ENCODE measurements around the gene FGF23.

The FGF23 gene

DNA sequence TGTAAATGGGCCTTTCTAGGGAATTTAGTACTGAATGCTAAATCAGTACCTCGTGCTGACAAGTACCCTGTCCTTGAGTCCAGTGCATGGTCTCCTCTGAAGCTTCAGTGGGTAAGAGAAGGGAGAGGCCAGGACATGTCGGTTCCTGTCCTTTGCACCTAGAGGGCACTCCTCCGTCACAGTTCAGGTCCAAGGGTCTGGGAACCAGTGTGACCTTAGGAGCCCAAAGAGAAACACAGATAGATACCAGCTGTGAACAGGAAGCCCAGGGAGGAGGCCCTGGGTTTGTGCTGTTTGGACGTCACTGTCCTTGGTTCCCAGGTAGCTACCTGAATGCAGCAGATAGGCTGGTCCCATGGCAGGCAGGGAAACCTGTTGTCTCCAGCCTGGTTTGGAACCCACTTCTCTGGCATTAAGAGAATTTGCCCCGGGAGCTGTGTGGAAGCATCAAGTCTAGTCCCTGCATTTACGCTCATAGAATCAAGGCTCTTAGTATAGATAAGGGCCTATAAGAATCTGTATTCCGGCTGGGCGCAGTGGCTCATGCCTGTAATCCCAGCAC is 3.9 kb upstream of the FGF23 start:
- no peak for DNase-seq (ENCODE audit: low read depth)

DNA sequence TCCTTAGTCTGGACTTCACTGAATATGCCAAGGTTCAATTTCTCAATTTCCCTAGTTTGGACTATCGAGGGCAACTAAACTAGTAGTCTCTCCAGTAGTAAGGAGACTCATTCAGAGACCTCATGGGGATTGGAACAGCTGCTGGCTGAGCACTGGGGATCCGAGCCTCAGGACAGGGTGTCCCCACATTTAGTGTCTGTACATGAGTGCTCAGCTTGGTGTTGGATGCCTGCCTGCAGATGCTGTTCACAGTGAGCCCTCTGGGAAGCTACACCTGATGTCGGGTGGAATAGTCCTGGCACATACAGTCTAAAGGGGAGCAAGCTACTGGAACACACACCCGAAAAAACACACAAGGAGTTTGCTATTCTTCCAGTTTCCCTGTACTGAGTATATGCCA is 820 bp upstream of the FGF23 start:
- DNase-seq (ENCODE audit: low read depth), result no peak

DNA sequence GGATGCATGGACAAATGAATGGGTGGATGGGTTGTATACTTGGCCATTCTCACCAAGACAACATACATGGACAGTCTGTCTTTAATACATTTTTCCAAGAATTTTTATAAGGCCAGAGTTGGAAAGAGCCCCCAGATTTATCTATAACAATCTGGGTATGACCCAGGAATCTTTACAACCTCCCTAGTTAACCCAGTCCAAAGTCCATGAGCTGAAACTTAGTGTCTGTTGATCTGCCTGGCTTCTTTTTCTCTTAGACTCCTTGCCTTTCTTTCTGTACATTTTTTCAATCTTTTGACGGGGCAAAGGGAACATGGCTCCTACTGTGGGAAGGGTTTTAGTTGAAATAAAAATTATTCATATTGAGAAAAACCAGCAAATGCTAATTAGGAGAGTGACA is 740 bp downstream of the FGF23 start:
- DNase-seq (ENCODE audit: low read depth), result no peak

DNA sequence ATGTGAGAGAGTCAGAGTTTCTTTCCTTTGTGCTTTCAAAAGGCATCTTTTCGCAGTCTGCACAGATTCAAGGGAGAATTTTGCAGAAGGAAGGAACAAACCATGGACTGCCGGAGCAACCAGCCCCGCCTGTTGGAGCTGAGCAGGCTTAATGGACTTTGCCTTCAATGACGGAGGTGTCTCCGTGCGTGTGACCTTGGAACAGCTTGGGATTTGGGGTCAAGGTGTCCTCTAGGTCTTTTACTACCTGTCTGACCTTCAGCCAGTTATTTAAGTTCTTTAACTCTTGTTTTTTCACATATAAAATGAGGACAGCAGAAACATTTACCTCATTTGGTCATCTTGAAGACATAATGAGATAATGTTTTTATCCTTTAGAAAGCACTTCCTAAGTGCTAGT is 4.1 kb downstream of the FGF23 start:
- no peak for DNase-seq (ENCODE audit: low read depth)

DNA sequence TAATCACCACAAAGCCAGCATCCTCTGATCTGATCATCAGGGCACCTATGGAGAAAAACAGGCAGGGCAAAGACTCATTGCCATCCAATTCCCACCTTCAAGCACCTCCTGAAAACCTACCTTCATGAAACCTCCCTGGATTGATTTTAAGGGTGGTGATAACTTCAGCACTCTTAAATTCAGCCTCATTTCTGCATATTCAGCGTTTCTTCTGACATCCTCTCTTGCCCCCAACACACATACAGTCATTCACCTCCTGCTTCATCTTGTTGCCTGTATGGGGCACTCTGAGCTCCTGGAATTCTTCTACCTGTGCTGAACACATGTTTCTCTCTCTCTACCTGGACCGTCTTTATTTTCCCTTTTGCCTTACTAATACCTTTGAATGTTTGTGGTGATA is 6.9 kb downstream of the FGF23 start:
- DNase-seq (ENCODE audit: low read depth), result no peak

DNA sequence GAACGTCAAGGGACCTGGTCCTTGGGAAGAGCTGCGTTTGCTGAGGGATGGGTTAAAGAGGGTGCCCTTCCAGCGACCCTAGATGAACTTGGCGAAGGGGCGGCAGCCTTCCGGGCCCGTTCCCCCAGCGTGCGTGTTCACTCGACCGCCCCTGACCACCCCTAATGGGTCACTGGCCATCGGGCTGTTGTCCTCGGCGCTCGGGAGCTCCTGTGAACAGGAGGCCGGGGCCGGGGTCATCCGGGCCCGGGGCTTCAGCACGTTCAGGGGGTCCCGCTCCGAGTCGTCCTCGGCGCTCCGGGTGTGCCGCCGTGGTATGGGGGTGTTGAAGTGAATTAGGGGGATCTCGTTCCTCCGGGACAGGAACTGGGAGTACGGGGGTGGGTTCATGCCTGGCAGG is 9.2 kb downstream of the FGF23 start:
- DNase-seq (ENCODE audit: low read depth), result no peak

DNA sequence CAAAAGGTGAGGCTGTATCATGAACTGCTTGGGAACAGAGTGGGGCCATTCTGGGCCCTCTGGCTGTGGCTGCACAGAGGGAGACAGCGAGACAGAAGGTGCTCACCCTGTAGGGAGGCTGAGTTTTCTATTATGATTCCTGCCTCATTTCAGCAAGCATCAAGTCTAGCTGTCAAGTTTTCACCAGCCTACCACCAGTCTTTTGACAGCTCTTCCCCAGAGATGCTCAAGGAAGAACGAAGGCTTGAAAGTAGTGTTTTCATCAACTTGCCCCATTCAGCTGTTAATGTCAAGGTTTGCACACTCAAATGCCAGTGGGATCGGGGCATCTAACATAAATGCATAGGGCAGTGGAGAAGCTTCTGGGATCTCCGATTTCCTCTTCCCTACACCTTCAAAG is 10.0 kb downstream of the FGF23 start:
- DNase-seq (ENCODE audit: low read depth), result no peak

DNA sequence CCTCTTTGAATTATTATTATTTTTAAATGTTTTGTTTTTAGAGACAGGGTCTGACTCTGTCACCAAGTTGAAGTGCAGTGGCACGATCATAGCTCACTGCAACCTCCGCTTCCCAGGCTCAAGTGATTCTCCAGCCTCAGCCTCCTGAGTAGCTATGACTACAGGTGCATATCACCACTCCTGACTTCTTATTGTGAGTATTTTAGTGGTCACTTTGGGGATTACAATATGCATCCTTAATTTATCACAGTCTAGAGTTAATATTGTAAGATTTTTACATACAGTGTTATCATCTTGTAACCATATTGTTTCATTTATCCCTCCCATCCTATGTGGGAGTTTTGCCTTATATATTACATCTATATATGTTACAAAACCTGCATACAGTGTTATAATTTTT is 13.4 kb downstream of the FGF23 start:
- no peak for DNase-seq (ENCODE audit: low read depth)

DNA sequence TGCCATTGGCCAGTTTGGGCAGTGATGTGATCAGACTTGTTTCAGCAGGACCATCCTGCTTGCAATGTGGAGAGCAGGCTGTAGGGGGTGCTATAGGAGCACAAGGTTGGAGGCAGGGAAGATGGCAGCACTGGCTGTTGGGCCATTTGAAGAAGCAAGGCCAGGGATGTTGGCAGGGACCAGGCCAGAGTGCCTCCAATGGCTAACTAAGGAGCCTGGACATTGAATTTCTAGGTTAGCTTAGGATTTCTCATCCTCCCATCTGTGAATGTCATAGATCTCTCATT is 23.5 kb downstream of the FGF23 start:
- DNase-seq (ENCODE audit: low read depth), result peak; percentile 11

DNA sequence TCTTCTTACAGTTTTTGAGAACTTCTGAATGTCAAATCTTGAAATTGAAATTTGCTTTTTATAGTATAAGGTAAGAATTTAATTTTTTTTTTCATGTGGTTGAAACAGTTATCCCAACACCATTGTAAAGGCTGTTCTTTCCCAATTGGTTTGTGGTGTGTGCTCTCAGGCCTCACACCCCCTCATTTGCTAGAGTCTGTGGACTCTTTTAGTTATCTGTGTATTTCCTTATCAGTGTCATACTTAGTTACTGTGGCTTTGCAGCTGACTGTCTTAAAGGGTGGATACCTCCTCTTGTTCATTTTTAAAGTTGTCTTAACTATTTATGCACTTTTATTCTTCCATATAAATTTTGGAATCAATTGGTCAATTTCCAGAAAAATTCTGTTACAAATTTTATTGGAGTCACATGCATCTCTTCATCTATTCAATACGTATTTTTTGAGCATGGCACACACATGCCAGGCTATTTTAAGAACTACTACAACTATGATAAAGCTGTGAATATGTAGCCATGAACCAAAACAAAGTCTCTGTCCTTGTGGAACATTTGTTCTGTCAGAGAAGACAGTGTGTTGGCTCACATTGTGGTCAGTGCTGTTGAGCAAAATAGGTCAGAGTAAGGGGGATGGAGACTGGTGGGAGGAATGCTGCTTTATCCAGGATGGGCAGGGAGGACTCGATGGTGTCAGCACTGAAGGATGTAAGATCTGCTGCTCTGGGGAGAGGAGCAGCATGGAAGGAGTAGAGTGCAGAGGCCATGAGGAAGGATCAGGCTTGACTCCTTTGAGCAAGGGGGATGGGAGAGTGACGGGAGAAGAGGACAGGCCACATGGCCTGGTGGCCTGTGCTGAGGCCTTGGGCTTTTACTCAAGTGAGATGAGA is 24.1 kb downstream of the FGF23 start:
- DNase-seq (ENCODE audit: low read depth), result no peak

DNA sequence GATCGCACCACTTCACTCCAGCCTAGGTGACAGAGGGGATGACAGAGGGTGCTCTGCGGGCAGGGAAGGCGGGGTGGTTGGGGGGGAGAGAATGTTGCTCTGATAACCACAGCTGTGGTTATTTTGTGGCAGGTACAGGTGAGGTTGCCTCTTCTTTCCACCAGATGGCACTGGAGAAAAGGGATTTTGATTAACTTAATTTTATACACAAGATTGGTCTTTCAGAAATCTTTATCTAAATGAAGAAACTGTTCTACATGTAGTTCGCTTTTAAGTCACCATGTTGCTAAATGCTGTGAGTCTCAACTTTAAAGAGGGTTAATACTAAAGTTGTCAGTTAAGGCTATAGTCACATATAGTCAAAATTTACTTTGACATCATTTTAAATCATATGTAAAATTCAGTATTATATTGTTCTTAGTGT is 25.7 kb downstream of the FGF23 start:
- peak; percentile 25 for DNase-seq (ENCODE audit: low read depth)

DNA sequence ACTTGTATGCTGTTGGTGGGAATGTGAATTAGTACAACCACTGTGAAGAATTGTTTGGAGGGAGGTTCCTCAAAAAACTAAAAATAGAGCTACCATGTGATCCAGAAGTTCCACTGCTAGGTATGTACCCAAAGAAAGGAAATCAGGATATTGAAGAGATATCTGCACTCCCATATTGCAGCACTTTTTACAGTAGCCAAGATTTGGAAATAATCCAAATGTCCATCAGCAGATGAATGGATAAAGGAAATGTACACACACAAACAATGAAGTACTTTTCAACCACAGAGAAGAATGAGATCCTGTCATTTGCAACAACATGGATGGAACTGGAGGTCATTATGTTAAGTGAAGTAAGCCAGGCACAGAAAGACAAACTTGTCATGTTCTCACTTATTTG is 32.6 kb downstream of the FGF23 start:
- DNase-seq (ENCODE audit: low read depth), result no peak

DNA sequence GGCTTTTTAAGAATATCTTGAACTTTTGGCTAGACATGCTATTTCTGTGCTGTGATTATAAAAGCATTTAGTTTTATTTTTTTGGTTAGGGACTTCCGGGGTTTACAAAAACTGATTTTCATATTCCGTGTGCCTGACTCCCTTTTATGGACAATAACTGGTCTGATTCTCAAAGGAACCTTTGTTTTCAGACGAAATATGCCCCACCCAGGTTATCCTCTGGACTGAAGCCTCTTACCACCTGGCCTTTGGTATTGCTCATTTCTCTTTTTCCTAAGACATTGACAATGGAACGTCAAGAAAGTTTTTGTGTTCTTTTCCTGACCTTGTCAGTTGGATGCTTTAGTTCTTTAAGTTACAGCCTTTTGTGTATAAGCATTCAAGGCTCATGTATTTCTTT is 47.7 kb downstream of the FGF23 start:
- DNase-seq (ENCODE audit: low read depth), result no peak

DNA sequence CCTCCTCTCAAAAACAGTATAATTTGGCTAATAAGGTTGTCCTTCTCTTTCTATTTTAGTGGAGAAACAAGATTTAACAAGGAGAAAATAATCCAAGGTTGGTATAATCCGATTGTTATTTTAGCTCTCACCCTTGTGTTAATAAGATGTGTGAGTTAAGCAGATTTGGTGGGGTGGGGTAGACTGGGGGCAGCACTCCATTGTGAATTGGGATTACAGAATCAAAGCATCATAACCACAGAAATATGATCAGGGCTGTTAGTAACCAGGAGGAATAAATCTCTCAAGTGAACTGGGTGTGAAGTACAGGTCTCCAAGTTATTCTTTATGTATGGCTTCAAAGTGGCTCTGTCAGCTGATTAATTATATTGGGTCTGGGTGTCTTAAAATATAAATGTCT is 48.3 kb downstream of the FGF23 start:
- DNase-seq (ENCODE audit: low read depth), result no peak

DNA sequence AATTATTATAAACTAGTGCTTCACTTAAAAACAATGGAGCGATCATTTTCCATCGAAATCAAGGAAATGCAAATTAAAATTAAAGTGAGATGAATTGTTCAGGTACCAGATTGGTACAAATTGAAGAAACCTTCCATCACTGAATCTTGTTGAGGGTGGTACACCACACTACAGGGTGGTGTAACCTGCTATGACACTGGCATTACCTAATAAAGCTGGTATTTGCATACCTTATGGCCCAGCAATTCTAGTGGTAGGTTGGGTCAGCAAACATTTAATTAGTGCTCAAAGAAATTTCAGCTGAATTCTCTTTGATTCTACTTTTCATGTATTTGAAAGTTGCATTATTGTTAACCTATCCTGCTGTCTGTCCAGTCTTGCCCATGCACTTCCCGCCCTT is 49.3 kb downstream of the FGF23 start:
- no peak for DNase-seq (ENCODE audit: low read depth)

DNA sequence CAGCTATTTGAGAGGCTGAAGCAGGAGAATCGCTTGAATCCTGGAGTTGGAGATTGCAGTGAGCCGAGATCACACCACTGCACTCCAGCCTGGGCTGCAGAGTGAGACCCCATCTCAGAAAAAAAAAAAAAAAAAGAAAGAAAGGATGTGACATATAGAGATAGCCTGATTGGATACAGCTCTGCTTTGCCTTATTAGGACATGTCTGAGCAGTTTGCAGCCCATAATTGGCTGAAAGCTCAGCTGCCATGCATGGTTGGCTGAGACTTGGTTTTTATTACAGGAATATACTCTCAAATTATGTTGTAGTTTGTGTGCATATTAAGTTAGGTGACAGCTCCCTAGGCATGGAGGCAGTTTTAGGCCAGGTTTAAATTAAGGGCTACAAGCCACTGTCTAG is 52.2 kb downstream of the FGF23 start:
- DNase-seq (ENCODE audit: low read depth), result no peak

DNA sequence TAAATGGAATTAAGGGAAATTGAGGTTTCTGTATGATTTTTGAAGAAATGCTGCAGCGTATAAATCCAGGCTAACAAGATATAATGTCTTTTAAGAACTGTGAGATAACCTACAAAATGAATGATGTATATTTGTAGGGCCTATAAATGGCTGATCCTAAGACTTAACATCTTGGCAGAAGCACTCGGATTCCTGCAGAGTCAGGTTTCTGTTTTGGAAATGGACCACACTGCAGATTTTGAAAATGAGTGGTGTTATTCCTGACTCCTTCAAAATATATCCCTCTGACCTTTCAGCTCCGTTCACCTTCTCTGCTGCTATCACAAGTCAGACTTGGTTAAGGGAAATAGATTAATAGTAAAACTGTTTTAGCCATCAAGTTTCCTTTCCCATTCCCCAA is 53.5 kb downstream of the FGF23 start:
- no peak for DNase-seq (ENCODE audit: low read depth)

DNA sequence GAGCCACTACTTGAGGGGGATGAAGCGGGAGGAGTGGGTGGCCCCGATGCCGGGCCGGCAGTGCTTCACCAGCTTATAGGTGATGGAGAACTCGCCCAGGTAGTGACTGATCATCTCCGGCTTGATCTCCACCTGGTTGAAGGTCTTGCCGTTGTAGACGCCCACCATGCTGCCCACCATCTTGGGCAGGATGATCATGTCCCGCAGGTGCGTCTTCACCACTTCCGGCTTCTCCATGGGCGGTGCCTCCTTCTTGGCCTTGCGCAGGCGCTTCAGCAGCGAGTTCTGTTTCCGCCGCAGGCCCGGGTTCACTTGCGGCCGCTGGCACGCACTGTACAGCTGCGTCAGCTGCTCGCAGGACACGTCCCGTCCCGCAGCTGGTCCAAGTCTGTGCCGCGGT is 55.1 kb downstream of the FGF23 start:
- DNase-seq (ENCODE audit: low read depth), result no peak

DNA sequence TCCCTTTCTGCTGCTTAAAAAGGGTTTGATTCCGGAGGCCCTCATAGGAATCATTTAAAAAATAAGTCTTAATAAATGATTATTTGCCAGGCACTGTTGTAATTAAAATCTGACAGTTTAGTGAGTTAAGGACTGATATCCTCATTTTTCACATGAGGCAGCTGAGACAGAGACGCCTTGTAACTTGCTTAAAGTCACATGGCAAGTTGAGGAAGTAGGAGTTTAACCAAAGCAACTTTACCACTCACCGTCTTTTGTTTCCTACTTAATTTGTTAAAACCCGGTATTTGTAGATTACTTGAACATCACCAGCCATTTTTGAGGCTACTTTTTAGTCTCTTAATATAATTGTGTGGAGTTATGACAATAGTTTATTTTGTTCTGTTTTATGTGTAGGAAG is 56.1 kb downstream of the FGF23 start:
- DNase-seq (ENCODE audit: low read depth), result no peak

DNA sequence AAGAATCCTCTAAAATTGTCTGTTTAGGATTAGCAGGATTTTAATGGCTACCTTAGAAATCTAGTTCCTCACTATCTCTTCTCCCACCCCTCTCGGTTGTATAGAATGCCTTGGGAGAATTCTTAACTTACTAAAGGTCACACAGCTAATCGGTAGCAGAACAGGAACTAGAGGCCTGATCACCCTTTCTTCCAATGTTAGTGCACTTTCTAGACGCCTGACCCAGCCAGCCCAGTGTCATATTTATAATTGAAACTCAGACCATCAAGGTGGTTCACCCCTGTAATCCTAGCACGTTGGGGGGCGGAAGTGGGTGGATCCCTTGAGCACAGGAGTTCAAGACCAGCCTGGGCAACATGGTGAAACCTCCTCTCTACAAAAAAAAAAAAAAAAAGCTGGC is 56.8 kb downstream of the FGF23 start:
- DNase-seq (ENCODE audit: low read depth), result no peak

DNA sequence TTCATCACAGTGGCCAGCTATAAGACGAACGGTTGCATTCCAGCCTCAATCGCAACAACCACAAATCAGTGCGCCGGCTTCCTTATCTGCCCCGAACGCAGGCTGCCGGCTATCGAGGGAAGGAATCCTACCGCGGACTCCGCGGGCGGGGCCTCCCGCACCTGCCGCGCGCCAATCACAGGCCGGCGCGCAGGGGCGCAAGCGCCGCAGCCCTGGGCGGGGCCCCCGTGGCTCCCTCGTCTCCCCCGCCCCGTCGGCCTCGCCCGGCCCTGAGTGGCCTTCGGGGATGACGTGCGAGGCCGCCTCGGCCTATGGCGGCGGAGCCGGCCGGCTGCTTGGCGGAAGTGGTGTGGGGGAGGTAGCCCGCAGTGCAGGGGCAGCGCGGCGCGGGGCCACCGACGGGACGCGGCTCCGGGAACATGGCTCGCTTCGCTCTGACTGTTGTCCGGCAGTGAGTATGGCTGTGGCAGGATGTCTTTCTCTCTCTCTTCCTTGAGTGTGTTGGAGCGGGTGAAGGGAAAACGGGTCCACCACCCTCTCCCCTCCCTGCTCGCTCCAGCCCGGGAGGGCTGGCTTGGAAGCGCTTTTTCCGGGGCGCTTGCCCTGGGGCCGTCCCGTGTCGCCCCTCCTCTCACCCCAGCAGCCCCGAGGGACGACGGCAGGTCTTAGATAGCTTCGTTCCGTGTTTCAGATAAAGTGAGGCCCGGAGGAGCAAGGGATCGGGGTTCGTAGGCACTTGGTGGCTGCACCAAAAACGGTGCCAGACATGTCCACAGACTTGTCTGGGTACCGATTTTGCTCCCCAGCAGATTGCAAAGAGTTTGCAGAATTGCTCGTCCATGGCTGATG is 58.4 kb downstream of the FGF23 start, which contains the start of gene TIGAR:
Gene TIGAR (plus strand): TSS at position 361 of the 849 bp plus-strand sequence. CDS start 59 bp downstream, at position 420.
- peak; percentile 82 for DNase-seq (ENCODE audit: low read depth)

DNA sequence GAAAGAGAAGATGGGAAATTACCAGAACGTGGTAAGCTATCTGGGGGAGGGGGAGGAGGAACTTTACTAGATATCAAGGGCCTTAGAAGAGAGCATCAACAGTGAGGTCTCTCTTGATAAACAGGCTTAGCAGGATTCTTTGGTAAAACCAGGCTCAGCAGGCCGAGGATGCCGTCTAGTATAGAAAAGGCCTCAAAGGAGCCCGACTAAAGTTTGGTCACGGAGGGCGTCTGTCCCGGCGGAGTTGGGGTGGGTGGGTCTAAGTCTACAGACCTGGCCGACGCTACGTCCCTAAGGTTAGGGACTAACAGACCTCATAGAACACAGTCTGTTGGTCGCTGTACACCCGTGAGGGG is 59.0 kb downstream of the FGF23 start:
- DNase-seq (ENCODE audit: low read depth), result no peak
